WTC11 (cell line): ENCODE results near the gene ZNF423. TPM values are rescaled to one million over a fixed set of nuclear protein-coding genes. Genes with fewer than 3 reads are reported as not detected.

Experiments
- ATAC-seq: fragments of 200-7000 bp; cut with Tn5 transposase; 2 replicates; pipeline ENCODE4 v1.10.0; 2021; ENCODE audit warnings: mild to moderate bottlenecking, moderate library complexity
- CTCF ChIA-PET: fragments of 300-600 bp; sonication (Branson Sonifier 250); formaldehyde crosslinking; loops from one replicate; lab custom pipeline; 2021; ENCODE audit warnings: antibody characterized with exemption; lab: Charles Lee
- POLR2A ChIA-PET: fragments of 350-600 bp; sonication (Branson Sonifier 250); formaldehyde crosslinking; loops from one replicate; lab custom pipeline; 2021; ENCODE audit warnings: antibody characterized with exemption; lab: Charles Lee
- DNase-seq: peaks from one replicate; pipeline ENCODE4 v3.0.0; 2021; ENCODE audit warnings: low spot score
- H3K27ac Mint-ChIP-seq: 2 replicates; pipeline ENCODE4 v1.8.0; 2021; ENCODE audit warnings: mixed read lengths
- H3K27me3 Mint-ChIP-seq: 2 replicates; pipeline ENCODE4 v1.8.0; 2021; ENCODE audit warnings: low read depth, mild to moderate bottlenecking, moderate library complexity, mixed read lengths
- H3K36me3 Mint-ChIP-seq: 2 replicates; pipeline ENCODE4 v1.8.0; 2021; ENCODE audit warnings: mixed read lengths
- H3K4me1 Mint-ChIP-seq: 2 replicates; pipeline ENCODE4 v1.8.0; 2022; ENCODE audit warnings: mixed read lengths
- H3K4me3 Mint-ChIP-seq: 2 replicates; pipeline ENCODE4 v1.8.0; 2021; ENCODE audit warnings: mild to moderate bottlenecking, moderate library complexity, mixed read lengths
- H3K9me3 Mint-ChIP-seq: 2 replicates; pipeline ENCODE4 v1.8.0; 2021; ENCODE audit warnings: mixed read lengths
- ATF2 ChIP-seq: sonication (generic); formaldehyde crosslinking; IDR thresholded peaks from 2 replicates; pipeline ENCODE4 v1.8.1; 2022; ENCODE audit warnings: low read depth, missing genetic modification reagents, borderline replicate concordance
- ATF6 ChIP-seq: sonication (generic); formaldehyde crosslinking; IDR thresholded peaks from 2 replicates; pipeline ENCODE4 v1.8.1; 2023; ENCODE audit warnings: mild to moderate bottlenecking, missing genetic modification reagents
- CREM ChIP-seq: sonication (generic); formaldehyde crosslinking; IDR thresholded peaks from 2 replicates; pipeline ENCODE4 v1.8.1; 2022; ENCODE audit warnings: mild to moderate bottlenecking, missing genetic modification reagents, moderate library complexity
- E2F4 ChIP-seq: sonication (generic); formaldehyde crosslinking; IDR thresholded peaks from 2 replicates; pipeline ENCODE4 v1.8.1; 2022; ENCODE audit warnings: low read depth, mild to moderate bottlenecking, moderate library complexity, missing genetic modification reagents, borderline replicate concordance
- E2F5 ChIP-seq: sonication (generic); formaldehyde crosslinking; IDR thresholded peaks from 2 replicates; pipeline ENCODE4 v1.8.1; 2022; ENCODE audit warnings: mild to moderate bottlenecking, moderate library complexity, missing genetic modification reagents
- ESRRA ChIP-seq: sonication (generic); formaldehyde crosslinking; IDR thresholded peaks from 2 replicates; pipeline ENCODE4 v1.8.1; 2022; ENCODE audit warnings: mild to moderate bottlenecking, missing genetic modification reagents, borderline replicate concordance
- HMGXB4 ChIP-seq: sonication (generic); formaldehyde crosslinking; IDR thresholded peaks from 2 replicates; pipeline ENCODE4 v1.8.1; 2023; ENCODE audit warnings: mild to moderate bottlenecking, moderate library complexity, missing genetic modification reagents
- IRF1 ChIP-seq: sonication (generic); formaldehyde crosslinking; IDR thresholded peaks from 2 replicates; pipeline ENCODE4 v1.8.0; 2023; ENCODE audit warnings: missing genetic modification reagents
- IRF2 ChIP-seq: sonication (generic); formaldehyde crosslinking; IDR thresholded peaks from 2 replicates; pipeline ENCODE4 v1.8.0; 2022; ENCODE audit warnings: low read depth, missing genetic modification reagents, borderline replicate concordance
- NFE2L1 ChIP-seq: sonication (generic); formaldehyde crosslinking; IDR thresholded peaks from 2 replicates; pipeline ENCODE4 v1.8.1; 2023; ENCODE audit warnings: missing genetic modification reagents
- NR2C2 ChIP-seq: sonication (generic); formaldehyde crosslinking; IDR thresholded peaks from 2 replicates; pipeline ENCODE4 v1.8.0; 2022; ENCODE audit warnings: mild to moderate bottlenecking, missing genetic modification reagents
- PREB ChIP-seq: sonication (generic); formaldehyde crosslinking; IDR thresholded peaks from 2 replicates; pipeline ENCODE4 v1.8.1; 2022; ENCODE audit warnings: mild to moderate bottlenecking, missing genetic modification reagents, moderate library complexity, borderline replicate concordance
- SP1 ChIP-seq: sonication (generic); formaldehyde crosslinking; conservative IDR thresholded peaks from 2 replicates; pipeline ENCODE4 v1.8.1; 2022; ENCODE audit warnings: missing genetic modification reagents
- TEAD4 ChIP-seq: sonication (generic); formaldehyde crosslinking; IDR thresholded peaks from 2 replicates; pipeline ENCODE4 v1.8.0; 2022; ENCODE audit warnings: mild to moderate bottlenecking, missing genetic modification reagents
- TP53 ChIP-seq: sonication (generic); formaldehyde crosslinking; IDR thresholded peaks from 2 replicates; pipeline ENCODE4 v1.8.1; 2023; ENCODE audit warnings: mild to moderate bottlenecking, missing genetic modification reagents
- ZBTB43 ChIP-seq: sonication (generic); formaldehyde crosslinking; IDR thresholded peaks from 2 replicates; pipeline ENCODE4 v1.8.1; 2023; ENCODE audit warnings: mild to moderate bottlenecking, missing genetic modification reagents
- ZNF232 ChIP-seq: sonication (generic); formaldehyde crosslinking; IDR thresholded peaks from 2 replicates; pipeline ENCODE4 v1.8.0; 2022; ENCODE audit warnings: mild to moderate bottlenecking, missing genetic modification reagents
- total RNA-seq: library from RNA; stranded (reverse); gene quantifications from 3 replicates; pipeline ENCODE4 v1.2.3, GENCODE V29; 2021

ZNF423 gene
- total RNA-seq, 1 experiment from 2014 or later, result 38.8 TPM

- H3K36me3 Mint-ChIP-seq, result no peaks in the 10 kb centered on the region
- no peak overlapping the region for H3K4me3 Mint-ChIP-seq
- DNase-seq, result no peak
- TF ChIP-seq ESRRA (CRISPR knock-in tag) (no peak), SP1 (CRISPR knock-in tag) (no peak), HMGXB4 (CRISPR knock-in tag) (no peak), CREM (no peak), IRF1 (CRISPR knock-in tag) (no peak), IRF2 (CRISPR knock-in tag) (no peak), NR2C2 (CRISPR knock-in tag) (no peak), ATF6 (CRISPR knock-in tag) (no peak), ZNF232 (CRISPR knock-in tag) (no peak), E2F4 (CRISPR knock-in tag) (no peak), E2F5 (CRISPR knock-in tag) (no peak), ZBTB43 (no peak), ATF2 (no peak), TEAD4 (CRISPR knock-in tag) (no peak), TP53 (CRISPR knock-in tag) (no peak), PREB (CRISPR knock-in tag) (no peak), NFE2L1 (CRISPR knock-in tag) (no peak)
- H3K27ac Mint-ChIP-seq, result no peak overlapping the region
- no peak for ATAC-seq
- POLR2A ChIA-PET, result no interaction called here
- CTCF ChIA-PET, result interaction anchor here (1.0 to 3.2 kb wide), 3 partner anchors 11 to 518 kb away, joined by 3 to 9 read pairs (median 3); no protein-coding TSS in a partner anchor
- no peaks in the 10 kb centered on the region for H3K9me3 Mint-ChIP-seq
- H3K27me3 Mint-ChIP-seq, result no peaks in the 10 kb centered on the region
- peaks cover 36% of the 10 kb centered on the region for H3K4me1 Mint-ChIP-seq
Measured at GRCh38 chr16:49439676-49440075, 416.2 kb downstream of the ZNF423 start.
